Left lung (tissue), 10 donors: ENCODE data around the gene CYREN. TPM values are rescaled to one million over a fixed set of nuclear protein-coding genes. Genes with fewer than 3 reads are reported as not detected.
A peak's percentile ranks its signal among the peaks of the same experiment; 100 is the strongest.

Source experiments
- ATAC-seq: fragments of 200-7000 bp; cut with Tn5 transposase; one replicate; pipeline ENCODE4 v1.9.1; 2020; ENCODE audit warnings: moderate library complexity
- DNase-seq, 4 donors: peaks; one replicate each; pipeline ENCODE4 v3.0.0-alpha.2; 2013 to 2020
- H3K27ac ChIP-seq, 2 donors: fragments of 200-600 bp; sonication (generic) in 1 of 2; one replicate each; pipeline versions ENCODE4 v1.5.0 to v1.8.0; 2020 to 2021
- H3K27me3 ChIP-seq, 2 donors: fragments of 200-600 bp; sonication (generic) in 1 of 2; one replicate each; pipeline versions ENCODE4 v1.5.0 to v1.8.0; 2020 to 2021
- H3K36me3 ChIP-seq, 2 donors: fragments of 200-600 bp; sonication (generic) in 1 of 2; one replicate each; pipeline versions ENCODE4 v1.5.0 to v1.8.0; 2020 to 2021
- H3K4me1 ChIP-seq, 2 donors: fragments of 200-600 bp; one replicate each; pipeline ENCODE4 v1.8.0; 2021
- H3K4me3 ChIP-seq, 2 donors: fragments of 200-600 bp; sonication (generic) in 1 of 2; one replicate each; pipeline versions ENCODE4 v1.5.0 to v1.8.0; 2020 to 2021; ENCODE audit warnings: mild to moderate bottlenecking in 1 of 2
- H3K9me3 ChIP-seq, 2 donors: fragments of 200-600 bp; sonication (generic) in 1 of 2; one replicate each; pipeline versions ENCODE4 v1.5.0 to v1.8.0; 2020 to 2021
- CTCF ChIP-seq, 2 donors: fragments of 200-600 bp; sonication (generic) in 1 of 2; IDR thresholded peaks; one replicate each; pipeline versions ENCODE4 v1.5.0 to v1.8.0; 2021; ENCODE audit warnings: antibody characterized with exemption in 2 of 2
- intact Hi-C, 2 donors: fragments of 100-400 bp; cut with DNase I; formaldehyde crosslinking; loops; one replicate each; pipeline versions ENCODE4 v1.11.2 to v1.14.2; 2022
- polyA plus RNA-seq, 6 donors: library from polyadenylated mRNA; unstranded; fragments of 120-200 nt; gene quantifications; one replicate each; pipeline ENCODE4 v1.2.1, GENCODE V29; 2013; ENCODE audit not compliant: insufficient read length in 6 of 6
- total RNA-seq, 2 donors: library from RNA; stranded (reverse); fragmentation: NEBNext Ultra II Directional; extraction: Animal tissue kit (Norgen Biotek cat#: 25700); gene quantifications; one replicate each; pipeline ENCODE4 v1.2.1, GENCODE V29; 2021
- donor health status: DM: no; HTN: yes; CAD: no.
- donor health status: DM: no; HTN: no; CAD: no.

CYREN gene
- total and polyA plus RNA-seq, 8 donors, result 32.1 to 52.6 (median 45.4) TPM

GRCh38 chr7:135183478-135183877 is 13.0 kb upstream of the CYREN start:
- TF ChIP-seq CTCF (IDR thresholded peaks at IDR 0.05), result no peak
- Histone ChIP-seq H3K36me3 (peaks cover 0 to 81% of the 10 kb centered on the region in 2 donors), H3K9me3 (peaks cover 7 to 52% of the 10 kb centered on the region in 2 donors), H3K27ac (no peak overlapping the region), H3K4me3 (no peak overlapping the region), H3K27me3 (no peaks in the 10 kb centered on the region), H3K4me1 (no peaks in the 10 kb centered on the region)
- intact Hi-C loops, result no loop called here
- DNase-seq (no peak), ATAC-seq (no peak)

- H3K27me3 ChIP-seq, result no peaks in the 10 kb centered on the region
- DNase-seq (no peak), ATAC-seq (no peak)
- no peak overlapping the region for H3K4me3 ChIP-seq
- H3K9me3 ChIP-seq, result peaks cover 7 to 52% of the 10 kb centered on the region in 2 donors
- no peaks in the 10 kb centered on the region for H3K4me1 ChIP-seq
- H3K27ac ChIP-seq, result no peak overlapping the region
- intact Hi-C loops, result no loop called here
- peaks cover 0 to 67% of the 10 kb centered on the region in 2 donors for H3K36me3 ChIP-seq
- no peak for TF ChIP-seq CTCF (IDR thresholded peaks at IDR 0.05)
Measured at GRCh38 chr7:135181929-135182678, 11.6 kb upstream of the CYREN start.

- peaks cover 7 to 52% of the 10 kb centered on the region in 2 donors for H3K9me3 ChIP-seq
- no peaks in the 10 kb centered on the region for H3K27me3 ChIP-seq
- ATAC-seq (no peak), DNase-seq (no peak)
- no peak overlapping the region for H3K27ac ChIP-seq
- no peak overlapping the region for H3K4me3 ChIP-seq
- H3K4me1 ChIP-seq, result no peaks in the 10 kb centered on the region
- intact Hi-C loops, result no loop called here
- no peak for TF ChIP-seq CTCF (IDR thresholded peaks at IDR 0.05)
- H3K36me3 ChIP-seq, result peaks cover 0 to 60% of the 10 kb centered on the region in 2 donors
Measured at GRCh38 chr7:135181261-135181928, 10.9 kb upstream of the CYREN start.

DNA sequence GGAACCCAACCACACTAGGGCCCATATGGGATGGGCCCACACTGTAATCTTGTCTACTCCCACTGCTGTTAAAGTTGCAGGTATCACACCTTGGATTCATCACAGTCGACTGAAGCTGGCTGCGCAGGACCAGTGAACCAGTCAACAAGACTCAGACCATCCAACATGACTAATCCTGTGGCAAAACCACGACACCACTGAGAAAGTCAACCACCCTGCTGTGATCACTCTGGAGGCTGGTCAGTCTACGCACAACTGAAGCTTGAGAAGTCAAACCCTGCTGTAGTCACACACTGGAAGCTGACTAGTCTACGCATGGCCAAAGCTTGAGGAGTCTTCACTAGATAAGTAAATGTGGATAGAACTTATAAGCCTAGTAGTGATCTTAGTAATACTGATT is 9.6 kb upstream of the CYREN start:
- intact Hi-C loops, result no loop called here
- DNase-seq (no peak), ATAC-seq (no peak)
- Histone ChIP-seq H3K27ac (no peak overlapping the region), H3K4me1 (no peaks in the 10 kb centered on the region), H3K9me3 (peaks cover 7 to 52% of the 10 kb centered on the region in 2 donors), H3K27me3 (no peaks in the 10 kb centered on the region), H3K4me3 (no peak overlapping the region), H3K36me3 (peaks cover 0 to 47% of the 10 kb centered on the region in 2 donors)
- TF ChIP-seq CTCF (IDR thresholded peaks at IDR 0.05), result no peak

DNA sequence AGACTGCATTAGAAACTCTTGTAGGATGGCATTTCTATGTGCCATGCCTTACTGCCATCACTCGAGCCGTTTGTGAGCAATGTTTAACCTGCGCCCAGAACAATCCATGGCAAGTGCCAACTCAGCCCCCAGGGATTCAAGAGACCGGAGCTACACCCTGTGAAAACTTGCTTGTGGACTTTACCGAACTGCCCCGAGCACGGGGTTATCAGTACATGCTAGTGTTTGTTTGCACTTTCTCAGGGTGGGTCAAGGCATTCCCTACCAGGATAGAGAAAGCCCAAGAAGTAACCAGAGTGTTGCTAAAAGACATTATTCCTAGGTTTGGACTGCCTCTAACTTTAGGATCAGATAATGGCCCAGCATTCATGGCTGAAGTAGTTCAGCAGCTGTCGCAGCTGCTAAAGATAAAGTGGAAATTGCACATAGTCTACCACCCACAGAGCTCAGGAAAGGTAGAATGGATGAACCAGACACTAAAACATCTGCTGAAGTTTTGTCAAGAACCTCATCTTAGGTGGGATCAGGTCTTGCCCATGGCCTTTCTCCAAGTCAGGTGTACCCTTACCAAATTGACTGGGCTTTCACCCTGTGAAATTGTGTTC is 8.9 kb upstream of the CYREN start:
- Histone ChIP-seq H3K27ac (no peak overlapping the region), H3K4me1 (no peaks in the 10 kb centered on the region), H3K4me3 (no peak overlapping the region), H3K36me3 (peaks cover 0 to 40% of the 10 kb centered on the region in 2 donors), H3K27me3 (no peaks in the 10 kb centered on the region), H3K9me3 (peaks cover 7 to 52% of the 10 kb centered on the region in 2 donors)
- DNase-seq, result no peak
- ATAC-seq, result peak; percentile 49
- no peak for TF ChIP-seq CTCF (IDR thresholded peaks at IDR 0.05)
- intact Hi-C loops, result no loop called here
